SW 1271 (cell line): ENCODE results near the gene FRG2B.
A peak's percentile ranks its signal among the peaks of the same experiment; 100 is the strongest.
"Not testable (repeated sequence)": the region's sequence is repeated elsewhere in the genome, so short reads cannot be mapped to it uniquely, and the experiment has no call there.

Experiments used
- DNase-seq, 2 experiments: peaks; one replicate each; lab custom pipeline; 2025; lab: John Stamatoyannopoulos, UW

The FRG2B gene

DNA sequence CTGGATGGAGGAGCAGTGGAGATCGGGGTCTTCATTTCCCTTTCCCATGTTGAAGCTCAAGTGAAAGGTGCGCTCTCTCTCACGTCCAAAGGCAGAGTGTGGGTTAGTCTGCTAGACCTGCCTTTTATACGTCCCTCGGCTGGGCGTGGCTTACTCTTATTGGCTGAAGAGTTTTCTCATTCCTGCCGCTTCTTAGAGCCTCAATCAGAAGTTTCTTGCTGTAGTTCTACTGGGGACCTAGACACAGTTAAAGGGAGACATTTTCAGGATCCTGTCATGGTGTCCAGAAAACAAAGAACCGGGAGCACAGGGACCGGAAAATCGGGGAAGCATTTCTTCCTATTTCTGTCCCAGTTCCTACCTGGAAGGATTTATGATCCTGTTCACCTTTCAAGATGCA, at the start of gene FRG2B:
Gene FRG2B, minus strand, starts transcription at position 101 of the 400 bp plus-strand sequence. Its CDS starts 53 bp downstream, at position 48.
- DNase-seq: not testable (repeated sequence)

DNA sequence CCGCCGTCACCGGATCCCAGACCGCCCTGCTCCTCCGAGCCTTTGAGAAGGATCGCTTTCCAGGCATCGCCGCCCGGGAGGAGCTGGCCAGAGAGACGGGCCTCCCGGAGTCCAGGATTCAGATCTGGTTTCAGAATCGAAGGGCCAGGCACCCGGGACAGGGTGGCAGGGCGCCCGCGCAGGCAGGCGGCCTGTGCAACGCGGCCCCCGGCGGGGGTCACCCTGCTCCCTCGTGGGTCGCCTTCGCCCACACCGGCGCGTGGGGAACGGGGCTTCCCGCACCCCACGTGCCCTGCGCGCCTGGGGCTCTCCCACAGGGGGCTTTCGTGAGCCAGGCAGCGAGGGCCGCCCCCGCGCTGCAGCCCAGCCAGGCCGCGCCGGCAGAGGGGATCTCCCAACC, 40.9 kb upstream of the FRG2B start:
- not testable (repeated sequence) for DNase-seq

DNA sequence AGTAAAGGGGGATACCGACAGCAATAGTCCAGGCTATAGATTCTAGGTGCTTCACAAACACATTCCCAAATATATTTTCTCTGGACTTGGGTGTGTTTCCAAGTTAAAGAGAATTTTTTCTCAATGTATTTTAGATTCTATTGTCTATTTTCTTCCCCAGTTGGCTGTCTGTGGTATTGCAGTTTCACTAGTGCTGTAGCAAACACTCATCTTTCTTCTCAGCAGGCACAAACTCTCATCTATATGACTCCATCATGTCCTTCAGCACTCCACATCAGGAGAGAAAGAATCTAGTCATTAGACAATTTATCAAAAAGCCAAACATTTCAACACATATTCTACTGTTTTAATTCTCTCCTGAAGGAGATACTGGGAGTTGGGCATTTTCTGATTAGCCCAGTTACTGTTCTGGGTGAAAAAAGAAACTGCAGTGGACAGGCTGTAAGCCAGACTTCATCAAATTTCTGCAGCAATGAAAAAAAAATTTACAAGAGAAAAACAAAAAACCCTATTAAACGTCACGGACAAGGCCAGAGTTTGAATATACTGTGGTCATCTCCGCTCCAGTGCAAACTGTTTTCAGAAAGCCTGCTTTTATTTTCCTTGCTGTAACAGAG, 37.1 kb upstream of the FRG2B start:
- DNase-seq: not testable (repeated sequence)

DNA sequence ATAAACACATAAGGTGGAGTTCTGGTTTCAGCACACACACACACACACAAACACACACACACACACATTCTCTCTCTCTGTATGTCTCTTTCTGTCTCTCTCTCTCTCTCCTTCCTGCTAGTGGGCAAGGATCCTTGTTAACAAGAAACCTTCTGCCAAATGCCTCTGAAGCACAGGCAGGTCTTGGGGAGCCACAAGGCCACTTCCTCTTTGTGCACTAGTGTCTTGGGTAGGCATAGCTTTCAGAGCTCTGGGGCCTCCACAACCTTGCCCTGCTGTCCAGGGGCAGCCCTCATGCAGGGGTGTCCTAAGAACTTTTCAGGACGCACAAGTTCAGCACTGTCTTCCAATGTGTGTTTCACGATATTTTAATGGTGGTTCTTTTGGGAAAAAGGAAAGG, 34.5 kb upstream of the FRG2B start:
- DNase-seq: not testable (repeated sequence)

DNA sequence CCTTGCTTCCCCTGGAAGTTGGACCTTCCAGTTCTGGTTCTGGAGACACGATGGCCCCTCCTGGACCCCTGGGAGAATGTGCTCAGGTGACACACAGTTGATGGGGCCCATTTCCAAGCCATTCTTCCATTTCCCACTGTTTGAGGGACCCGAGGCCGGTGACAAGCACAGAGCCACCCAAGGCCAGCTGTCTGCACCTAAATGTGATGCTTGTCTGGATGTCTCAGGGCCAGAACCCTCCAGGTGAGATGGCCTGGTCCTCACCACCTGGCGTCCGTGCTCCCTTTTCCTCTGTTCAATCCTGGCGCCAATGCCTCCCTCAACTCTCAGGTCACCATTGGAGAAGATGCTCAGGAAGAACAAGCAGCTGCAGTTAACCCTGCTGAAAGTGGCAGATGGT, 33.9 kb upstream of the FRG2B start:
- not testable (repeated sequence) for DNase-seq

DNA sequence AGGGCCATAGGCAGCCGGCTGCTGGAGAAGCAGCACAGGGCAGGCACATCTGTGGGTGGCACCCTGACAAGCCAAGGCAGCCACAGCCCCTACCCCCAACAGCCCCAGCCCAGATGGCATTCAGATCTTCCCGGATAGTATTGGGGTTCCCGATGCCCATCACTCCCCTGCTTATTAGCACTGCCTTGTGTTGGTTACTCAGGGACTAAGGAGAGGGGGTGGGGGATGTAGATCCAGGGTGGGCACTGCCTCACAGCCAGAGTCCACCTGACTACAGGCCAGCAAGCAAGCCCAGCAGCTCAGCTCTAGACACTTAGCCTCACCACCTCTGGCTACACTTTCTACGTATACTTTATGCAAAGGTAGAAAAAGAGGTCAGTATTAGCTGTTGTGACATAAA, 30.7 kb upstream of the FRG2B start:
- DNase-seq: not testable (repeated sequence)

DNA sequence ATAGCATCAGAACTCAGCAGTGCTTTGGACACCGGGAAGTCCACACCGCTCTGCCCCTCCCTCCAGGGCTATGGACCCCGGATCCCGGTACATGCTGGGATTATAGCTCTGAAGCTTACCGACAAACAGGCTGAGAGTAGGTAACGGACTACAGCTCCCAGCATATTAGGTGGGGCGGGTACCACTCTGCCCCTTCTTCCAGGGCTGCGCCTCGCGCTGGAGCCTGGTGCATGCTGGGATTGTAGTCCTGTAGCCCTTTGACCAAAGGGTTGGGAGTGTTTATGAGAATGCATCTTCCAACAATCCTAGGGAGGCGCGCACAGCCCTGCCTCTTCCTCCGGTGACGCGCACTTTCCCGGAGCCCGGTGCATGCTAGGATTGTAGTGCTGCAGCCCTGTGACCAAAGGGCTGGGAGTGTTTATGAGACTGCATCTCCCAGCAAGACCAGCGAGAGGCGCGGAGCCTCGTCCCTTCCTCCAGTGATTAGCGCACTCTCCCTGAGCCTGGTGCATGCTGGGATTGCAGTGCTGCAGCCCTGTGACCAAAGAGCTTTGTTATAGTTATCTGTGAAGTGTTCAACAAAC, 22.4 kb upstream of the FRG2B start:
- not testable (repeated sequence) for DNase-seq

DNA sequence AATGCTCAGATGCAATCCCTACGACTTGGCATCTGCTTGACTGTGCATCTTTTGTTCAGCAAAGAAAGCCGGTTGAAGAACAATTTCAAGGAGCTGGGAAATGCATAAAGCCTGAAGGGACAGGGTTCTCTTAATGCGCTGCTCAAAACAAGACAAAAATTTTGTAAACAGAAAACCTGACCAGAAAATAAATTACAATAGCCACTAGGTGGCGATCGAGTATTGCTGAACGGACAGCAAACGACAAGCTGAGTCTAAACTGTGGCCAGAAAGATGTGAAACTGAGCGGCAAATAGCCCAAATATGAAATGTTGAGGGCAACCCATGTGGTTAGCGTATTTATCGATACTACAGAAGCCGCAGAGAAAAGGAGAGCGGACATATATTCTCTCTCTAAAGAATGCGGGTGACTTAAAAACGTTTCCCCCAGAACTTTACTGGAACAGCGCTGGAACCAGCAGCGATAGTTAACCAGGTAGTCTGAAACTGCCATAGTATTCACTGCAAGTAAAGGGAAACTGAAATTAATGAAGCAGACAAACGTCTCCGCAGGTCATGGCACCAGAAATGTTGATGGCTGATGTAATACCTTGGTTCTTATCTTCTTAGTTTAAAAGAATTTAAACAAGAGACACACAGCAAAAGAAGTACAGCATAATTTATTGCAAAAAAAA, 20.6 kb upstream of the FRG2B start:
- DNase-seq: not testable (repeated sequence)

DNA sequence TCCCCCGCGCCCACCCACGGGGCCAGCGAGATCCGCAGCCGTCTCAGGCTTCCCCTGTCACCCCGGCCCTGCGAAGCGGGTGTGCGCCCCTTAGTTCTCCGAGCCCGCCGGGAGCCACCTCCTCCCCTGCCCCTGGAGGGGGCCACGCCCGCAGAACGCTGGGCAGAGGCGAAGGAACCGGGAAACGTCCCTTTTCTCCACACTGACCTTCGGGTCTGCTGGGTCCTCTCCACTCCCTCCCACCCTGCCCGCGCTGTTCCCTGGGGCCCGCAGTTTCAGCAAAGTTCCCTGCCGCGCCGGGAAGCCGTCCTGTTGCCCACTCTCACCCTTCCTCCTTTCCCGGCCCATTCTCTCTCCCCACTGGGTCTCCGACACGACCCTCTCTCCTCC, 11.2 kb upstream of the FRG2B start:
- DNase-seq: not testable (repeated sequence)

DNA sequence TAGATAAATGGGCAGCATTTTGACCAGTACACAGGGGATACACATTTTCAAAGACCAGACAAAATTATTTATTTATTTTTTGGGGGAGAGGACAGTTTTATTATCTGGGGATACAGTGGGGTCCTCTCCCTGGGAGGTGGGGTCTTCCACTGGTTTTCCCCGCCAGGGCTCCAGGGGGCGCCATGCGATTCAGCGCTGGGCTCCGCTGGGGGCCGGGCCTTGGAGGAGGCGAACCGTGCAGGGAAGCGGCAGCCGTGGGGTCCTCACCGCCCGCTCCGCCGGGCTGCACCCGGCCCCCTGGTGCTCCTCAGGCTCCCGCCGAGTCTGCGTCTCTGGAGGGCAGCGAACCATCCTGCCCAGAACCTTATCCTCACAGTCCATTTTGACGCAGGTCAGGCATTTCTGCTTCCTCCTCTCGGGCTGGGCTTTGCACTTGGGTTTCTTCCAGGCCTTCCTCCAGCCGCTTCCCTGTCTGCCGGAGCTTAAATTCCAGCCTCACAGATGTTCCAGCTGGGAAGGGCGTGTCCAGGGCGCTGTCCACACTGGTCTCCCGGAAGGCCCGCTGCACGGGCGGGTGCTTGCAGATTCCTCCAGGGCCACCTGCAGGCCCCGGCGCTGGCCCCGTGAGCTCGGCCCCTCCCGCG, 10.7 kb upstream of the FRG2B start:
- DNase-seq: not testable (repeated sequence)

DNA sequence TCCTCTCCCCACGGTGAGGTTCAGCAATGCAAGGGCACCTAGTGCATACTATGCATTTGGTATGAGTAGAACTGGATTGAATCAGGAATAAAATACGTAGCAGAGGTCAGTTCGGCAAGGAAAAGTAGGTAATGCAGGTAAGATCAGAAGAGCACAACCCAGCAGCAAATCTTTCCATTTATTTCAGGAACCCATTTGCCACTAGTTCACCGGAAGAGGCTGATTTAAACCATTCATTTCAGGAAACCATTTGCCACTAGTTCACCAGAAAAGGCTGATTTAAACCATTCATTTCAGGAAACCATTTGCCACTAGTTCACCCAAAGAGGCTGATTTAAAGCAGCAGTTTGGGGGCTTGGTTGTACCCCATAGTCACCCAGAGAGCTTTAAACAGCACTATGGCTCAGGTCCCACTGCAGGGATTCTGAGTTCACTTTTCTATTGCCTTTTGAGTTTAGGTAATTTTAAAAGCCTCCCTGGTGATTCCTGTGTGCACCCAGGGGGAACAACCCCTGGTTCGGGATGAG, 4.2 kb upstream of the FRG2B start:
- DNase-seq: not testable (repeated sequence)

DNA sequence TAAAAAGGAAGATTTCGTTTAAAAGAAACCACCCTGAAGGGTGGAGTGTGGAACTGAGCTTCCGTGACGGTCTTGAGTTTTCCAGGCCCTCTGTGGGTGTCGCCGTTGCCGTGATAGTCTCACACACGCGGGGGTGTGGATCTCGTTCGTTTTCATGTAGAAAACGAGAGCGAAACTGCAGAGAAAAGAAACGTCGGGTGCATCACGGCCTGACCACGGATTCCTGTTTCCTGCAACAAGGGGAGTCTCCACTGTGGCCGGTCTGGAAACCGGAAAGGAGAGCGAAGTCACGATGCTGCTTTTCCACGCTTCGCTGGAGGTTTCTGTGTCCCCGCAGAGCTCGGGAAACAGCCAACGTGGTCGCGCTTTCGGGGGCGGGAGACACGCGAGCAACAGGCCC, 4.1 kb downstream of the FRG2B start:
- not testable (repeated sequence) for DNase-seq

DNA sequence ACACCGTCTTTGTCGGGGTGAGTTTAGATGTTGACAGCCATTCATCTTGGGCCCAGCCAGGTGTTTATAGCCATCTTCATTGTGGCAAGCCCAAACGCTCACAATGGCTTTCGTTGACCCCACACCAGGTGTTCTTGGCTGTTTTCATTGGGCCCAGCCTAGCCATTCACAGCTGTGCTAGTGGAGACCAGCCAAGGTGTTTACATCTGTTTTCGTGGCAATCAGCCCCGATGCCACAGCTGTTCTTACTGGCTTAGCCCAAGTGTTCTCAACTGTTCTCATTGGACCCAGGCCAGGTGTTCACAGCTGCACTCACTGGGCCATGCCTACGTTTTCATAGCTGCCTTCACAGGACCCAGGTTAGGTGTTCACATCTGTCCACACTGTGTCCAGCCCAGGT, 7.7 kb downstream of the FRG2B start:
- DNase-seq: no peak

DNA sequence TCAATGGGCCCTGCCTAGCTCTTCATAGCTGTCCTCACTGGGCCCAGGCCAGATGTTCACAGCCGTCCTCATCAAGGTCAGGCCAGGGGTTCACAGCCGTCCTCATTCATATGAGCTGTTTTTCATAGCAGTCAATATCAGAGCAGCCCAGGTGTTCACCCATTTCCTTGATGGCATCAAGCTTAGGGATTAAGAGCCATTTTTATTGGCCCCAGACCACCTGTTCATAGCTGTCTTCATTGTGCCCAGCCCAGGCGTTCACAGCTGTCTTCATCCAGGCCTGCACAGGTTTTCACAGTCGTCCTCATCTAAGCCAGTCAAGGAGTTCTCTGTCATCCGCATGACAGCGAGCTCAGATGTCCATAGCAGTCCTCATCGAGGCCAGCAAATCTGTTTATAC, 9.4 kb downstream of the FRG2B start:
- no peak for DNase-seq

DNA sequence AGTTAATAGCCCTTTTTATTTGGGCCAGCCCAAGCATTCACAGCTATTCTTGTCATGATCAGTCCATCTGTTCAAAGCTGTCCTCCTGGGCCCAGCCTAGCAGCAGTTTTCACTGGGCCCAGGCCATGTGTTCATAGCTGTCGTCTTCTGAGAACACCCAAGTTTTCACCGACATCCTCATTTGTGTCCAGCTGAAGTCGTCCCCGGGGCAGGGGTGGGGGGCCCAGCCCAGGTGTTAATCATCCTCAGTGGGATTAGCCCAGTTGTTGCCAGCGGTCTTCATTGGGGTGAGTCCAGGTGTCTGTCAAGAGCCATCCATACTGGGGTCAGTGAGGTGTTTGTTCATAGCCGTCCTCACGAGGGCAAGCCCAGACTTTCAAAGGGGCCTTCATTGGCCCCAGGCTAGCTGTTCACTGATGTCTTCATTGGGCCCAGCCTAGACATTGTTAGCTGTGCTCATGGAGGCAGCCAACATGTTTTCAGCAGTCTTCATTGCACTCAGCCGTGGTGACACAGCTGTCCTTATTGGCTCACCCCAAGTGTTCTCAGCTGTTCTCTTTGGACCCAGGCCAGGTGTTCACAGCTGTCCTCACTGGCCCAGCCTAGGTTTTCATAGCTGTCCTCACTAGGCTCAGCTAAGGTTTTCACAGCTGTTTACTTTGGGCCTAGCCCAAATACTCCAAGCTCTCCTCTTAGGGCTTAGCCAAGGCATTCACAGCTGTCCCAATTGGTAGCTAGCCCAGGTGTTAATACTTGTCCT, 10.0 kb downstream of the FRG2B start:
- no peak for DNase-seq

DNA sequence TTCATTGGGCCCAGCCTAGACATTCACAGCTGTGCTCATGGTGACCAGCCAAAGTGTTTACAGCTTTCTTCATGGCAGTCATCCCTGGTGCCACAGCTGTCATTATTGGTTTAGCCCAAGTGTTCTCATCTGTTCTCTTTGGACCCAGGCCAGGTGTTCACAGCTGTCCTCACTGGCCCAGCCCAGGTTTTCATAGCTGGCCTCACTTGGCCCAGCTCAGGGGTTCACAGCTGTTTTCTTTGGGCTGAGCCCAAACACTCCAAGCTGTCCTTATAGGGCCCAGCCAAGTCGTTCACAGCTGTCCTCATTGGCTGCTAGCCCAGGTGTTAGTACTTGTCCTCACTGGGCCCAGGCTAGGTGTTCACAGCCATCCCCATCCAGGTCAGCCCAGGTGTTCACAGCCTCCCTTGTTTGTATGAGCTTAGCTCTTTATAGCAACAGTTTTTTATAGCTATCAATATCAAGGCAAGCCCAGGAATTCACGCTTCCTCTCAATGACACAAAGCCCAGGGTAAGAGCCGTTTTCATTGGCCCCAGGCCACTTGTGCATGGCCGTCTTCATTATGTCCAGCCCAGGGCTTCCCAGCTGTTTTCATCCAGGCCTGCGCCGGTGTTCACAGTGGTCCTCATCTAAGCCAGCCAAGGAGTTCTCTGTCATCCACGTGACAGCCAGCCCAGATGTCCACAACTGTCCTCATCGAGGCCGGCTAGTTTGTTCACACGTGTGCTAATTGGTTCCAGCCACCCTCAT, 11.6 kb downstream of the FRG2B start:
- no peak for DNase-seq

DNA sequence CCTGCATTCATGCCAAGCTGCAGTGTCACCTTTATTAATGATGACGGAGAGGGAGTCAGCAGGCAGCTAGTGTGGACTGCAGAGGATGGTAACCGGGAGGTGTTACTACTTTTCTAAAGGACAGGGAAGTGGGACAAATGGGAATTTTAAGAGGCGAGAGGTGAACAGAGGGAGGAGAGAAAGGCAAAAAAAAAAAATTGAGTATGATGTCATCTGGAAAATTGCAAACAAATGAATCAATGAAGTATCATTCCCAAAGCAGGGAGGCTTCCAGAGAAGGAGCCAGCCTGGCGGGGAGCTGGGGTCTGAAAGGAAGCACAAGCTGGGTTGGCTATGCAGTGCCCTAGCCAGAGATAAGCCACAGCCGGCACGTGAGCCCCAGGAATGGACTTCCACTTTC, 12.9 kb downstream of the FRG2B start:
- no peak for DNase-seq

DNA sequence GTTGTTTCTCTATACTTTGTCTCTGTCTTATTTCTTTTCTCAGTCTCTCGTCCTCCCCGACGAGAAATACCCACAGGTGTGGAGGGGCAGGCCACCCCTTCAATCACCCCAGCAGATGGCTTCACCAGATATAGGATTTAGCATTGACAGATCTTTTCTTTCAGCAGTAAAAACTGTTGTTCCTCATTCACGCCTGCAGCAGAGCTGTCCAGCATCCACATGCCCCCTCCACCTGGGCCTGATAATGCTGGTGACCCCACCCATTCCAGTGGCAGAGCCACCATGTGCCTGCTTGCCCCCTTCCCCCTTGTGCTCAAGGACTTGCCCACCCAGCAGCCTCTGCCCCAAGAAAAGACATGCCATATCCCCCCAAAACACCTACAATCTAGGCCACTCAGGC, 15.5 kb downstream of the FRG2B start:
- DNase-seq: no peak

DNA sequence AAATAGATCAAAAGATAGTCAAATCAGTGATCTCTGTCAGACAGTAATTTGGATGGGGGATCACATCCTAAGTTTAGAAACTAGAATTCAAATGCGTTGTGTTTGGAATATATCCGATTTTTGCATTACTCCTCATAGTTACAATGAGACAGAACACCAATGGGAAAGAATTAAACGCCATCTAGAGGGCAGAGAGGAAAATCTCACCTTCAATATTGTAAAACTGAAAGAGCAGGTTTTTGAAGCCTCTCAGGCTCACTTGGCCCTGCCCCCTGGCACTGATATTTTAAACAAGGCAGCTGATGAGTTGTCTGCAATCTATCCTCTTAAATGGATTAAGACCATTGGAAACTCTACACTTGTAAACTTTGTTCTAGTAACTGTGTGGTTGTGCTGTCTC, 17.7 kb downstream of the FRG2B start:
- peak in 1 of 2 experiments; percentile 38 for DNase-seq

DNA sequence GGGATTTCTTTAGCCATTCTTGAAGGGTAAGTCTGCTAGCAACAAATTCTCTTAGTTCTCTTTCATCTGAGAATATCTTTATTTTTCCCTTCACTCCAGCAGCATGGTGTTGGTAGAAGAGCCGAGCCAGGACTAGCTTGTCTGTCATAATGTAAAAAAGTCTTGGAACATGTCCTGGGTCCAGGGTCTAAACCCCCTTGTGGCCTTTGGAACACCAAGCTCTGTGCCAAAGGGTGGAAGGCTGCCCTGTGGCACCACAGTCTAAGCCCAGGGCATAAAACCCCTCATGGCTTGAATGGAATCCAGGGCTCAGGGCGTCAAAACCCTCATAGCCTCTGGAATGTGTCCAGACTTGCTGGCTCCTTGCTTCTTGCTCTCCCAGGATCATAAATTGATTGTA, 23.2 kb downstream of the FRG2B start:
- DNase-seq: not testable (repeated sequence)

DNA sequence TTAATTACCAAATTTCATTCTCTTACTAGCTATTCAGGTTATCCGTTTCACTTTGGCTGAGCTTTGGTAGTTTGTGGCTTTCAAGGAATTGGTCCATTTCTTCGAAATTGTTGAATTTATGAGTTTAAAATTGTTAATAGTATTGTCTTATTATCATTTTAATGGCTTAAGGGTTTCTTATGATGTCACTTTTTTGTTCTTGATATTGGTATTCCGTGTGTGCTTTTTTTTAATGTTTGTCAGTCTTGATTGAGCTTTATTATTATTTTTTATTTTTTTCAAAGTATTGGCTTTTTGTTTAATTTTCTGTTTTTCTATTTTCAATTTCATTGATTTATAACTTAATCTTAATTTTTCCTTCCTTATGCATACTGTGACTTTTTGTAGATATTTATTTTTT, 25.9 kb downstream of the FRG2B start:
- DNase-seq: no peak
